ENCODE measurements around the gene RFC5.

Gene RFC5

GRCh38 chr12:118016424-118017264, at the start of gene RFC5:
Gene RFC5 (plus strand): TSS chr12:118016703. CDS start chr12:118016828, 125 bp downstream.
- peak within 1 kb of the TSS; percentile 92 for H3K4me3 ChIP-seq (replicated peaks; ENCODE audit: low read depth, low read length)
- TF ChIP-seq, protein P1, sequence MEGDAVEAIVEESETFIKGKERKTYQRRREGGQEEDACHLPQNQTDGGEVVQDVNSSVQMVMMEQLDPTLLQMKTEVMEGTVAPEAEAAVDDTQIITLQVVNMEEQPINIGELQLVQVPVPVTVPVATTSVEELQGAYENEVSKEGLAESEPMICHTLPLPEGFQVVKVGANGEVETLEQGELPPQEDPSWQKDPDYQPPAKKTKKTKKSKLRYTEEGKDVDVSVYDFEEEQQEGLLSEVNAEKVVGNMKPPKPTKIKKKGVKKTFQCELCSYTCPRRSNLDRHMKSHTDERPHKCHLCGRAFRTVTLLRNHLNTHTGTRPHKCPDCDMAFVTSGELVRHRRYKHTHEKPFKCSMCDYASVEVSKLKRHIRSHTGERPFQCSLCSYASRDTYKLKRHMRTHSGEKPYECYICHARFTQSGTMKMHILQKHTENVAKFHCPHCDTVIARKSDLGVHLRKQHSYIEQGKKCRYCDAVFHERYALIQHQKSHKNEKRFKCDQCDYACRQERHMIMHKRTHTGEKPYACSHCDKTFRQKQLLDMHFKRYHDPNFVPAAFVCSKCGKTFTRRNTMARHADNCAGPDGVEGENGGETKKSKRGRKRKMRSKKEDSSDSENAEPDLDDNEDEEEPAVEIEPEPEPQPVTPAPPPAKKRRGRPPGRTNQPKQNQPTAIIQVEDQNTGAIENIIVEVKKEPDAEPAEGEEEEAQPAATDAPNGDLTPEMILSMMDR (IDR thresholded peaks at IDR 0.05; ENCODE audit: low read length, missing control alignments): no peak

DNA sequence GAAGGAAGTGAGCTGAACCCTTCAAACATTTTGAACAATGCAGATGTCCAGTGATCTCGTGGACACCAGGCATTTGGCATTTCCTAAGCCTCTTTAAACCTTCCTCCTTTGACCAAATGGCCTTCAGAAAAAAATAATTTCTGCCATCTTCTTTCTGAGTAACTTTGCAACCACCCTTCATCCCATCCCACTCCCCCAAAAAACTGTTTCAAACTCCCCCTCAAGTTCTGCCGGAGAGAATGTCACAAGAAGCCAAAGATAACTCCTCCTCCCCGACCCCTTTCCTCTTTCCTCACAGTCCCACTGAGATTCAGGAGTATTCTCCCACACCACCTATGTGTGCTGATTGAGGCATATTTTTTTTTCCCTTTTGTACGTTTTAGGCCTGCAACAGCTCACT, 49.5 kb upstream of the RFC5 start:
- TF ChIP-seq, protein P1 (IDR thresholded peaks at IDR 0.05; ENCODE audit: low read length, missing control alignments): no peak
- DNase-seq (ENCODE audit: low read depth): no peak
- no peak overlapping the region for H3K4me3 ChIP-seq (replicated peaks; ENCODE audit: low read depth, low read length)

More at GRCh38 chr12:118016424-118017264, at the start of gene RFC5:
- peak; percentile 97 for DNase-seq (ENCODE audit: low read depth)

- TF ChIP-seq, protein P1 (IDR thresholded peaks at IDR 0.05; ENCODE audit: low read length, missing control alignments): no peak
- no peak for DNase-seq (ENCODE audit: low read depth)
- no peak overlapping the region for H3K4me3 ChIP-seq (replicated peaks; ENCODE audit: low read depth, low read length)
Observed at GRCh38 chr12:117967512-117967911, 49.0 kb upstream of the RFC5 start.

- TF ChIP-seq, protein P1 (IDR thresholded peaks at IDR 0.05; ENCODE audit: low read length, missing control alignments): no peak
- H3K4me3 ChIP-seq (replicated peaks; ENCODE audit: low read depth, low read length): no peak overlapping the region
- no peak for DNase-seq (ENCODE audit: low read depth)
Observed at GRCh38 chr12:117968151-117968789, 48.2 kb upstream of the RFC5 start.

GRCh38 chr12:117968826-117969659, 47.5 kb upstream of the RFC5 start, which contains the start of gene KSR2:
Gene KSR2 (minus strand): TSS chr12:117968990. CDS start chr12:117968255, 735 bp downstream.
- DNase-seq (ENCODE audit: low read depth): peak; percentile 3
- H3K4me3 ChIP-seq (replicated peaks; ENCODE audit: low read depth, low read length): no peak within 1 kb of the TSS
- TF ChIP-seq, protein P1 (IDR thresholded peaks at IDR 0.05; ENCODE audit: low read length, missing control alignments): no peak

- H3K4me3 ChIP-seq (replicated peaks; ENCODE audit: low read depth, low read length): no peak overlapping the region
- TF ChIP-seq, protein P1 (IDR thresholded peaks at IDR 0.05; ENCODE audit: low read length, missing control alignments): no peak
- no peak for DNase-seq (ENCODE audit: low read depth)
Observed at GRCh38 chr12:117970334-117970733, 46.2 kb upstream of the RFC5 start.

Data from fibroblast of pulmonary artery (primary cell).